Gastrocnemius medialis (tissue), 4 donors: Measurements from ENCODE around the gene ATAD3A.
"Not testable (repeated sequence)": the region's sequence is repeated elsewhere in the genome, so short reads cannot be mapped to it uniquely, and the experiment has no call there.

Experiments
- POLR2A ChIP-seq, 2 donors: fragments of 450-650 bp; IDR thresholded peaks; one replicate each; pipeline ENCODE4 v1.6.1; 2017; ENCODE audit warnings: antibody characterized with exemption in 2 of 2, mild to moderate bottlenecking in 2 of 2, moderate library complexity in 2 of 2
- TF ChIP-seq, protein P1 (sequence below), 5 experiments: fragments of 450-650 bp in 3 of 5; fragments of 200-600 bp in 2 of 5; sonication (generic) in 2 of 5; IDR thresholded peaks in 4 of 5; conservative IDR thresholded peaks in 1 of 5; 1 replicate in 4 of 5; 2 replicates in 1 of 5; pipeline ENCODE4 v1.5.1; 2016 to 2019; ENCODE audit warnings: antibody characterized with exemption in 5 of 5, mild to moderate bottlenecking in 3 of 5, moderate library complexity in 3 of 5

DNA sequence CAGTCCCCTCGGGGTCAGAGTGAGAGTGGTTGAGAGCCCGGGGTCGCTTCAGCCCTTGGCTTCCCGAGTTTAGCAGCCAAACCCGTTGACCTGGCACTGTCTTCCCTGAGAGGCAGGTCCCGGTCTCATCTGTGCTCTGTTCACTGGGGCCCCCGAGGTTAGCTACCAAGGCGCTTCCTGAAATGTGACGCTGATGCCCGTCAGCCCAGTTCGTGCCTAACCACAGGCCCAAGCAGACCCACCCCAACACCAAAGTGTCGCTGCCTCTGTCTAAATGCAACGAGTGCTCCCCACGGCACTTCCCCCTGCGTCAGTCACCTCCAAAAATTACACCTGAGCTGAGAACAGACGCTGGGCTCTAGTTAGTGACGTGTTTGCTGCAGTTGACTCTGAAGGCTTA is 36.0 kb upstream of the ATAD3A start:
- TF ChIP-seq, protein P1, sequence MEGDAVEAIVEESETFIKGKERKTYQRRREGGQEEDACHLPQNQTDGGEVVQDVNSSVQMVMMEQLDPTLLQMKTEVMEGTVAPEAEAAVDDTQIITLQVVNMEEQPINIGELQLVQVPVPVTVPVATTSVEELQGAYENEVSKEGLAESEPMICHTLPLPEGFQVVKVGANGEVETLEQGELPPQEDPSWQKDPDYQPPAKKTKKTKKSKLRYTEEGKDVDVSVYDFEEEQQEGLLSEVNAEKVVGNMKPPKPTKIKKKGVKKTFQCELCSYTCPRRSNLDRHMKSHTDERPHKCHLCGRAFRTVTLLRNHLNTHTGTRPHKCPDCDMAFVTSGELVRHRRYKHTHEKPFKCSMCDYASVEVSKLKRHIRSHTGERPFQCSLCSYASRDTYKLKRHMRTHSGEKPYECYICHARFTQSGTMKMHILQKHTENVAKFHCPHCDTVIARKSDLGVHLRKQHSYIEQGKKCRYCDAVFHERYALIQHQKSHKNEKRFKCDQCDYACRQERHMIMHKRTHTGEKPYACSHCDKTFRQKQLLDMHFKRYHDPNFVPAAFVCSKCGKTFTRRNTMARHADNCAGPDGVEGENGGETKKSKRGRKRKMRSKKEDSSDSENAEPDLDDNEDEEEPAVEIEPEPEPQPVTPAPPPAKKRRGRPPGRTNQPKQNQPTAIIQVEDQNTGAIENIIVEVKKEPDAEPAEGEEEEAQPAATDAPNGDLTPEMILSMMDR (IDR thresholded peaks at IDR 0.05 in 4 of 5, conservative IDR thresholded peaks at IDR 0.05 in 1 of 5): not testable (repeated sequence)
- TF ChIP-seq POLR2A (IDR thresholded peaks at IDR 0.05): not testable (repeated sequence)
